ENCODE data around the gene SLC10A3. TPM values are rescaled to one million over a fixed set of nuclear protein-coding genes. Genes with fewer than 3 reads are reported as not detected.
A peak's percentile ranks its signal among the peaks of the same experiment; 100 is the strongest.

The SLC10A3 gene, protein sequence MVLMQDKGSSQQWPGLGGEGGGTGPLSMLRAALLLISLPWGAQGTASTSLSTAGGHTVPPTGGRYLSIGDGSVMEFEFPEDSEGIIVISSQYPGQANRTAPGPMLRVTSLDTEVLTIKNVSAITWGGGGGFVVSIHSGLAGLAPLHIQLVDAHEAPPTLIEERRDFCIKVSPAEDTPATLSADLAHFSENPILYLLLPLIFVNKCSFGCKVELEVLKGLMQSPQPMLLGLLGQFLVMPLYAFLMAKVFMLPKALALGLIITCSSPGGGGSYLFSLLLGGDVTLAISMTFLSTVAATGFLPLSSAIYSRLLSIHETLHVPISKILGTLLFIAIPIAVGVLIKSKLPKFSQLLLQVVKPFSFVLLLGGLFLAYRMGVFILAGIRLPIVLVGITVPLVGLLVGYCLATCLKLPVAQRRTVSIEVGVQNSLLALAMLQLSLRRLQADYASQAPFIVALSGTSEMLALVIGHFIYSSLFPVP
- 7.9 TPM for total RNA-seq
- polyA plus RNA-seq: 55.2 TPM

DNA sequence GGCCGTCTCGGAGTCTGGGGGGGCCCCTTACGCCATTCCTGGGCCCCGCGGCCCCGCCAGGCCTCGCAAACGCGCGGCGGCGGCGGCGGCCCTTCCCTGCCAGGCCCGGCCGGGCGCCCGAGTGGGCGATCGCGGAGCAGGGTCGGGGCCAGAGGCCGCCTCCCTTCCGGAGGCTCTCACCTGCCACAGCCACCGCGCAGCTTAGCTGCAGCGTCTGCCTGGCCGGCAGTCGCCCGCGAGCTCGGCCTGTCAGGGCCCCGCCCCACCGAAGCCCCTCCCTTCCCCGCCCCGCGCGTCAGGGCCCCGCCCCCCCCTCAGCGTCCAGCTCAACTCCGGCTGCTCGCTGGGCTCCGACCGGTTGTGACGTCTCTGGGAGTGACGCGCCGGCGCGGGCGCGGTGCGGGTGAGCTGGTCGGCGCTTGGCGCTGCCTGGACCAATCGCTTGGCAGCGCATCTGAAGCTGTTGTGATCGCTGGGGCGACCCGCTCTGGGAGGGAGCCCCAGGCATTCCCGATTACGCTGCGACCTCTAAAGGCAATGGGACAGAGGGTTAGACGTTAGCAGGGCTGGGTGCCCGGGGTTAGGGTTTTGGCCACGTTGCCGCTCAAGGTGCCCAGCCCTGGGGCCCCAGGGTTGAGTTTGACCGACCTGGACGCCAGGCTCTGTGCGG, at the start of gene SLC10A3:
TSS of gene SLC10A3 (minus strand) at position 216 of the 670 bp plus-strand sequence. CDS start 1,689 bp downstream, outside the sequence.
- DNase-seq (ENCODE audit: extremely low spot score): peak; percentile 74
- Histone ChIP-seq H3K36me3 (ENCODE audit: insufficient read depth) (no peaks in the 10 kb centered on the region), H3K27ac (ENCODE audit: low read depth) (peak within 1 kb of the TSS; percentile 96), H3K4me1 (ENCODE audit: insufficient read depth) (no peaks in the 10 kb centered on the region), H3K4me3 (ENCODE audit: low read depth, low read length) (peak within 1 kb of the TSS; percentile 69)
- WGBS: under 1% methylated on average over 52 of the region's 71 CpGs

DNA sequence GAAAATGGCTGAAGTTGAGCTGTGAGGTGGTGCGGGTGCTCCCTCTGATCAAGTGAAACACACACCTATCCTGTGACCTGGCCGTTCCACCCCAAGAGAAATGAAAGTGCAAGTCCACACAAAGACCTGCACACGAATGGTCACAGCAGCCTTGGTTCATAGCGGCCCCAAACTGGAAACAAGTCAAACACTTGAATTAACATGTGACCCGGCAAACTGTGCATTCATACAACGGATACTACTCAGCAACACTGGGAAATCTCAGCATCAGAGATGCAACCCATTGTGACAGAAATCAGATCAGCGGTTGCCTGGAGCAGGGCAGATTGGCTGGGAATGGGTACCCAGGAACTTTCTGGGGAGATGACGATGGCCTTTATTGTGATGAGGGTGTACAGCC, 48.6 kb upstream of the SLC10A3 start:
- no peak overlapping the region for H3K27ac ChIP-seq (ENCODE audit: low read depth)

DNA sequence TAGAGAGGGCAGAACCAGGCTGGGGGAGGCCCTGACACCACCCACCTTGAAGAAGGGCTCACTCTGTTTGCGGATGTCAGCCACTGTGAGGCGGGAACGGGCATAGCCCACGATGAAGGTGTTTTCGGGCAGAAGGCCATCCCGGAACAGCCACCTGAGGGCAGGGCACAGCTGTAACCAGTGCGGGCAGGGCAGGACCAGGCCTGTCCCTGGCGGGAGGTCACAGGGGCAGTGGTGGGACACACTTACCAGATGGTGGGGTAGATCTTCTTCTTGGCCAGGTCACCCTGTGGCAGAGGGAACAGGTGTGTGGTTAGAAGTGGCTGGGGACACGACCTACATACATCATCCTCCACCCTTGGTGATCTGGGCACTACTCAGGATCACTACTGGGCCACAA, 45.5 kb upstream of the SLC10A3 start:
- Histone ChIP-seq H3K27ac (ENCODE audit: low read depth) (no peak overlapping the region), H3K4me3 (ENCODE audit: low read depth, low read length) (no peak overlapping the region), H3K36me3 (ENCODE audit: insufficient read depth) (no peaks in the 10 kb centered on the region), H3K4me1 (ENCODE audit: insufficient read depth) (no peaks in the 10 kb centered on the region)
- DNase-seq (ENCODE audit: extremely low spot score): no peak
- 85% methylated on average over 9 of the region's 9 CpGs for WGBS

More for the DNA sequence above, 48.6 kb upstream of the SLC10A3 start:
- Histone ChIP-seq H3K36me3 (ENCODE audit: insufficient read depth) (no peaks in the 10 kb centered on the region), H3K4me1 (ENCODE audit: insufficient read depth) (no peaks in the 10 kb centered on the region), H3K4me3 (ENCODE audit: low read depth, low read length) (no peak overlapping the region)
- 92% methylated on average over 8 of the region's 8 CpGs for WGBS
- no peak for DNase-seq (ENCODE audit: extremely low spot score)

DNA sequence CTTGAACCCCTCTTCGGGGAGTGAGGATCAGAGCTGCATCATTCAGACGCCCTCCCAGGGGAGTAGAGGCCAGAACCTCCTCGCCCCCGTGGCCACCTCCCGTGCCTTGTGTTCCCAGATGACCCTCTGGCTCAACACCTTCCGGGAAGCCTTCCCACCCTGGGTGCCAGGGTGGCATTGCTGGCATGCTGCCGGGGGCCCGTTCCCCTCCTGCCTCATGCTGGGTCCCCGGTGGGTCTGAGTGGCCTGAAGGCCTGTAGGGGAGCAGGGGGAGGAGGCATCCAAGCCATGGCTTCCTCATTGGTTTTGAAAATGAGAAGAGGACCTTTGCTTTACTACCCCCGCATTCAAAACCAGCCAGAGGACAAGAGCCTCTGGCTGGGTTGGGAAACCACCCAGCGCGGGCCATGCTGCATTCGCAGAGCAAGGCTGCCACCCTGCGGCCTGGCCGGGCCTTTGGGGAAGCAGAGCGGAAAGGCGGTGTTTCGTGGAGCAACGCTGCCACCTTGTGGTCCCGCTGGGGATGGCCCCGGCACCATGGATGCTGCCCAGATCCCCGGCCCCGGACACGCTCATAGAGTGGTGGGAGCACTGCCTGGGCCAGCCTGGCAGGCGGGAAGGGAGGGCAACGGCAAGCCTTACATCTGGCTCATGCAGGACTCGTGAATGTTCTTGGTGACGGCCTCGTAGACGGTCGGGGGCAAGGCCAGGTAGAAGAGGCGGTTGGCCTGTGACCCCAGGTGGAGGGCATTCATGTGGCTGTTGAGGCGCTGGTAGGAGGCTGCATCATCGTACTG, 44.3 kb upstream of the SLC10A3 start:
- no peak overlapping the region for H3K4me3 ChIP-seq (ENCODE audit: low read depth, low read length)
- 21% methylated on average over 34 of the region's 34 CpGs for WGBS
- DNase-seq (ENCODE audit: extremely low spot score): no peak
- no peaks in the 10 kb centered on the region for H3K36me3 ChIP-seq (ENCODE audit: insufficient read depth)
- no peak overlapping the region for H3K27ac ChIP-seq (ENCODE audit: low read depth)
- no peaks in the 10 kb centered on the region for H3K4me1 ChIP-seq (ENCODE audit: insufficient read depth)

DNA sequence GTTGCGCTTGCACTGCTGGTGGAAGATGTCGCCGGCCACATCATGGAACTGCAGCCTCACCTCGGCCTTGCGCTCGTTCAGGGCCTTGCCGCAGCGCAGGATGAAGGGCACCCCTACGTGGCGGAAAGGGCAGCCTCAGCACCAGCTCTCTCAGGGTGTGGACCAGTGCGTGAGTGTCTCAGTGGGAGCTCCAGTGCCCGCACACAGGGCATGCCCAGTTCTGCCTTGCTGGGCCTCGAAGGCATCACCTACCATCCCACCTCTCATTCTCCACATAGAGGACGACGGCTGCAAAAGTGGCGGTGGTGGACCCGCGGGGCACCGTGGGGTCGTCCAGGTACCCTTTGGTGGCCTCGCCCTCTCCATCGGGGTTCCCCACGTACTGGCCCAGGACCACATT, 42.3 kb upstream of the SLC10A3 start:
- Histone ChIP-seq H3K4me3 (ENCODE audit: low read depth, low read length) (no peak overlapping the region), H3K27ac (ENCODE audit: low read depth) (no peak overlapping the region), H3K4me1 (ENCODE audit: insufficient read depth) (no peaks in the 10 kb centered on the region), H3K36me3 (ENCODE audit: insufficient read depth) (no peaks in the 10 kb centered on the region)
- WGBS: 90% methylated on average over 23 of the region's 23 CpGs
- no peak for DNase-seq (ENCODE audit: extremely low spot score)

DNA sequence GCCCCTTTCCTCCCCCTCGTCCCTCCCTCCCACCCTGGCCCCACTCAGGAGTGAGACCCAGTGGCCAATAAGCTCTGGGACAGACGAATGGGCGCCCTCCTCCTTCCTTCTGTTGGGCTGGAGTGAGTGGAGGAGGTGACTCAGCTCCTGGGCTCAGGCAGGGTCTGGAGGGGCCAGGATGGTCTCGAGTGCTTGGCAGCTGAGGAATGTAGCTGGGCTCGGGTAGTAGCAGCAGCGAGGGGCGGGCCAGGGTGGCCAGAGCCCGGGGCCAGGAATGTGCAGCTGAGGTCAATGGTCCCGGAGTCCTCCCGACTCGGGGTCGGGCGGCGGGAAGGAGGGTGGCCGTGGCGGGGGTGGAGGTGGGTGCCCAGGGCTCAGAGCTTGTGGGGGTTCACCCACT, 41.2 kb upstream of the SLC10A3 start:
- H3K27ac ChIP-seq (ENCODE audit: low read depth): peak overlapping the region; percentile 18
- H3K4me1 ChIP-seq (ENCODE audit: insufficient read depth): no peaks in the 10 kb centered on the region
- H3K4me3 ChIP-seq (ENCODE audit: low read depth, low read length): no peak overlapping the region
- WGBS: 56% methylated on average over 16 of the region's 16 CpGs
- H3K36me3 ChIP-seq (ENCODE audit: insufficient read depth): no peaks in the 10 kb centered on the region
- DNase-seq (ENCODE audit: extremely low spot score): no peak

DNA sequence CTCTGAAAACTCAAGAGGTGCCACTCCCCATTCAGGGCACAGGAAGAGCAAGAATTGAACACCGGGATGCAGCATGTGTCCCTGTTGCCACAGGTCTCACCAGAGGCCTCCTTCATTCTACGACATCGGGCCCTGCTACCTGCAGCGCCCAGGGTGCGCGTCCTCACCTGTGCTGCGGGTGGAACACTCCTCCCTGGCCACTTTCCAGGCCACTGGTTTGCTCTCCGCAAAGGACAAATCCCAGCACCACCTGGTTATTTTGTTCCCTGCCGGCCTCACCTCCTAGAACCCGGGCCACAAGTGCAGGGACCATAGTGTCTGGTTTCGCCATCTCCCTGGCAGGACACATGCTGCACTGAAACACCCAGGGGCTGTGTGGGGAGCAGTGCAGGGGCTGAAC, 39.9 kb upstream of the SLC10A3 start:
- H3K4me3 ChIP-seq (ENCODE audit: low read depth, low read length): no peak overlapping the region
- no peaks in the 10 kb centered on the region for H3K36me3 ChIP-seq (ENCODE audit: insufficient read depth)
- no peak for DNase-seq (ENCODE audit: extremely low spot score)
- no peaks in the 10 kb centered on the region for H3K4me1 ChIP-seq (ENCODE audit: insufficient read depth)
- no peak overlapping the region for H3K27ac ChIP-seq (ENCODE audit: low read depth)
- WGBS: 85% methylated on average over 11 of the region's 11 CpGs

DNA sequence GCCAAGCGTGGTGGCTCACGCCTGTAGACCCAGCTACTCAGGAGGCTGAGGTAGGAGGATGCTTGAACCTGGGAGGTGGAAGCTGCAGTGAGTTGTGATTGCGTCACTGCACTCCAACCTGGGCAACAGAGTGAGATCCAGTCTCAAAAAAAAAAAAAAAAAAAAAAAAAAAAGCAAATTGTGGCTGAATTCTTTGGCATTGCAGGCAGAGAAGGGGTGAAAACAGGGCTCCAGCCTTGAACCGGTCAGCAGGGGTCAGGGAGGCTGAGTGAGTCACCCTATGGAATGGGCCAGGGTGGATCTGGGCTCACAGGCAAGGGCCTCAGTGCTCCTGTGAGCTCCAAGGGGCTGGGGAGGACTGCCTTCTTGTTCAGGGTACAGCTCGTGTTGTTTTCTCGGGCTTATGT, 38.8 kb upstream of the SLC10A3 start:
- WGBS: 79% methylated on average over 6 of the region's 6 CpGs
- Histone ChIP-seq H3K4me1 (ENCODE audit: insufficient read depth) (no peaks in the 10 kb centered on the region), H3K27ac (ENCODE audit: low read depth) (no peak overlapping the region), H3K36me3 (ENCODE audit: insufficient read depth) (no peaks in the 10 kb centered on the region), H3K4me3 (ENCODE audit: low read depth, low read length) (no peak overlapping the region)
- DNase-seq (ENCODE audit: extremely low spot score): no peak

DNA sequence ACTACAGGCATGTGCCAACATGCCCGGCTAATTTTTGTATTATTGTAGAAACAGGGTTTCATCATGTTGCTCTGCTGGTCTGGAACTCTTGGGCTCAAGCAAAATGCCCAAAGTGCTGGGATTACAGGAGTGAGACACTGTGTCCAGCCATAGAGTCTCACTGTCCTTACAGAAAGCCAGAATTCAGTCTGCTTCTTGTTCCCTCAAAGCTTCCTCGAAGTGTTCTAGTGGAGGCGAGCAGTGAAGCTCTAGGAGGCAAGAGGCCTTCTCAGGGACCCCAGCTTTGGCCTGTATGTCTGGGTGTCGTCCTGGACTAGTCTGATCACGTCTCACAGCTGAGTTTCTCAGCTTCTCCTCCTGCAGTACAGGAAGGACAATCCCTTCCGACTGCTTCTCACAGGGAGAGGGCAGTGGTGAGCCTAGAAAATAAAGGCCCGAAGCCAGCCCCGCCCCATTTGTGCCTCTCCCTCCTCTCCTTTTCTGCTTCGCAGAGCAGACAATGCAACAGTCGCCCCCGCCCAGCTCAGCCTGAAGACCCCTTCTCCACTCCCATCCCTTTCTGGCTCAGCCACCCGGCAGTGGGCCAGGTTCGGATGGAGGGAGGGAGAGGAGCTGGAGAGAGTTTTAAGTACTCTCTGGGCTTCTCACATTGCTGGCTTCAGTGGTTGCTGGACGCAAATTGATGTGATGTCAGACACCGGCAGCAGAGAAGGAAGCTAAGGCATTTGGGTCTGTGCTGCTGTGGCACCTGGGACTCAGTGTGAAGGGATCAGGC, 36.7 kb upstream of the SLC10A3 start:
- DNase-seq (ENCODE audit: extremely low spot score): peak; percentile 83
- Histone ChIP-seq H3K4me1 (ENCODE audit: insufficient read depth) (no peaks in the 10 kb centered on the region), H3K36me3 (ENCODE audit: insufficient read depth) (no peaks in the 10 kb centered on the region), H3K4me3 (ENCODE audit: low read depth, low read length) (no peak overlapping the region), H3K27ac (ENCODE audit: low read depth) (peak overlapping the region; percentile 74)
- WGBS: 3% methylated on average over 15 of the region's 15 CpGs

DNA sequence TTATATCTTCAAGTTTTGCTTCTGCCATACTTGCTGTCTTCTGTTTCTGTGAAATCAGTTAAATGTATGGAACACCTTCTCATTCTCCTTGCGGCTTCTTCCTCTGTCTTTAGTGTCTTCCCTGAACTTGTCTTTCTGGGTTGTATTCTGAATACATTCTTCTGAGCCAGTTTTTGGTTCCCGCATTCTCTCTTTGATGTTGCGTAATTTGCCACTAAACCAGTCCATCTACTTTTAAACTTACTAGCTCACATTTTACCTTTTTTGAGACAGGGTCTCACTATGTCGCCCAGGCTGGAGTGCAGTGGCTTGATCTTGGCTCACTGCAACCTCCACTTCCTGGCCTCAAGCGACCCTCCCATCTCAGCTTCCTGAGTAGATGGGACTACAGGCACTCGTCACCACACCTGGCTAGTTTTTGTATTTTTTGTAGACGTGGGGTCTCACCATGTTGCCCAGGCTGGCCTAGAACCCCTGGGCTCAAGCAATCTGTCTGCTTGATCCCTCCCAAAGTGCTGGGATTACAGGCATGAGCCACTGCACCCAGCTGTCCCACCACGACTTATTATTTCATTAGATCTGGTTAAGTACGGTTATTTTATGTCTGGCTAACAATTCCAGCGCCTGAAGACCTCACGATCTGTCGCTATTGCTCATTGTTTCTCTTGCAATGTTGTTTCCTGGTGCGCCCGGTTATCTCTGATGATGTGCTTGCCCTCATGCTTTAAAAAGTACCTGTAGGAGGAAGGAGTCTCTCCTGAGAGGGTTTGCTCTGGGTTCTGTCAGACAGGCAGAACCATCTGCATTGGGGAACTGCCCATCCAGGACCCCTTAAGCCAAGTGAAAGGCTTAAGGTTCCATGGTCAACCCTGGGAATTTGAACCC, 35.4 kb upstream of the SLC10A3 start:
- H3K27ac ChIP-seq (ENCODE audit: low read depth): peak overlapping the region; percentile 28

DNA sequence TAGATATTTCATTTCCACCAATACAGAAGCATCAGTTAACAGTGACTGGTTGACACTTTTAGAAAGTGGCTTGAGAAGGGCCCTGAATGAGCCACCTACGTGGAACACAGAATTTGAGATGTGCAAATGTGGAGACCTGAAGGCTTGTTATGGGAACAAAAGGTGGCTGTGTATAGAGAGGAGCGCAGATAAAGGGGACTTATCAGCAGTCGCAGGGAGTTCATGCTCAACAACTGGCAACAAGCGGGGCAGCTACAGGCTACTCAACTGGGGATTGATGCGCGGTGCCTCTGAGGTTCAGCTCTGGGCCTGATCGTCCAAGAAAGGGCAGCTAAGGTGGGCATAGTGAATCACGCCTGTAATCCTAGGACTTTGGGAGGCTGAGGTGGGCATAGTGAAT, 29.0 kb upstream of the SLC10A3 start:
- no peaks in the 10 kb centered on the region for H3K36me3 ChIP-seq (ENCODE audit: insufficient read depth)
- DNase-seq (ENCODE audit: extremely low spot score): no peak
- no peaks in the 10 kb centered on the region for H3K4me1 ChIP-seq (ENCODE audit: insufficient read depth)
- no peak overlapping the region for H3K4me3 ChIP-seq (ENCODE audit: low read depth, low read length)
- WGBS: 90% methylated on average over 8 of the region's 8 CpGs
- no peak overlapping the region for H3K27ac ChIP-seq (ENCODE audit: low read depth)

More for the DNA sequence above, 35.4 kb upstream of the SLC10A3 start:
- H3K4me1 ChIP-seq (ENCODE audit: insufficient read depth): no peaks in the 10 kb centered on the region
- H3K36me3 ChIP-seq (ENCODE audit: insufficient read depth): no peaks in the 10 kb centered on the region
- WGBS: 81% methylated on average over 14 of the region's 14 CpGs
- no peak for DNase-seq (ENCODE audit: extremely low spot score)
- no peak overlapping the region for H3K4me3 ChIP-seq (ENCODE audit: low read depth, low read length)

DNA sequence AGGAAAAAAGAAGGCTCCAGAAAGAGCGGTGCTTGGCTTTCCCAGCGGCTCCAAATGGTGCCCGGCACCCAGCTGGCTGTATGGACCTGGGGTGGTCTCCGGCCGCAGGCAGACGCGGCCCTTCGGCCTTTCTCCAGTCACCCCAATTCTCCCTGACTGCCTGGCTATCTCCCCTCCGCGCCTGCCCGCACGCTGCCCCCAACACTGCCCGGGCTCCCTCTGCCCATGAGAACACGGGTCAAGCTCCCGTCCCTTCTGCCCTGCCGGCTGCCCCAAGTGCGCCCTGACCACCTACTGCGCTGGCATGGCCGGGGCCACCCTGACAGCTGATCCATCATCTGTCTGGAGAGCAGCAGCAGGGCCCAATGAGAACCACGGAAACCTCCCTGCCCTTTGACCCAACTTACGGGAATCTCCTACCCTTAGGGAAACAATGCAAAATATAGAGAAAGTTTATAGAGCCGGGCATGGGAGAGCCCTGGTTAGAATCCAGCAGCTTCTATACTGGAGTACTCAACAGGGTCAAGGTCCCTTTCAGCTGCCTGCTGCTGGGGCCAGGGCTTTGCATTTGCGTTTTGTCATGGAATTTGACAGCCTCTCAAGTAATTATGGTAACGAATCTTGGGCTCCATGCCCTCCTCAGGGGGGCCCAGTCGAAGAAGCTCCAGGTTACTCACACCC, 26.8 kb upstream of the SLC10A3 start:
- H3K4me3 ChIP-seq (ENCODE audit: low read depth, low read length): no peak overlapping the region
- peak overlapping the region; percentile 91 for H3K27ac ChIP-seq (ENCODE audit: low read depth)
- 20% methylated on average over 25 of the region's 25 CpGs for WGBS
- no peaks in the 10 kb centered on the region for H3K36me3 ChIP-seq (ENCODE audit: insufficient read depth)
- H3K4me1 ChIP-seq (ENCODE audit: insufficient read depth): no peaks in the 10 kb centered on the region
- no peak for DNase-seq (ENCODE audit: extremely low spot score)
